Ishikawa (cell line): ENCODE measurements around the gene EXOSC1.

Experiments used
- CEBPB ChIP-seq: IDR thresholded peaks from 2 replicates; pipeline ENCODE4 v1.6.1; 2012
- CREB1 ChIP-seq: IDR thresholded peaks from 2 replicates; pipeline ENCODE4 v1.6.1; 2012; ENCODE audit warnings: low read depth
- EGR1 ChIP-seq: IDR thresholded peaks from 2 replicates; pipeline ENCODE4 v1.6.1; 2012
- EP300 ChIP-seq: IDR thresholded peaks from 2 replicates; pipeline ENCODE4 v1.6.1; 2012; ENCODE audit warnings: borderline replicate concordance
- FOXM1 ChIP-seq: IDR thresholded peaks from 2 replicates; pipeline ENCODE4 v1.6.1; 2012; ENCODE audit warnings: low read depth, borderline replicate concordance
- NFIC ChIP-seq: IDR thresholded peaks from 2 replicates; pipeline ENCODE4 v1.6.1; 2012
- RAD21 ChIP-seq: IDR thresholded peaks from 2 replicates; pipeline ENCODE4 v1.6.1; 2012; ENCODE audit warnings: low read depth
- TAF1 ChIP-seq: IDR thresholded peaks from 2 replicates; pipeline ENCODE4 v1.6.1; 2012; ENCODE audit warnings: low read depth, mild to moderate bottlenecking
- TCF12 ChIP-seq: IDR thresholded peaks from 2 replicates; pipeline ENCODE4 v1.6.1; 2012; ENCODE audit warnings: low read depth
- TEAD4 ChIP-seq: IDR thresholded peaks from 2 replicates; pipeline ENCODE4 v1.6.1; 2012
- YY1 ChIP-seq: IDR thresholded peaks from 2 replicates; pipeline ENCODE4 v1.6.1; 2012; ENCODE audit warnings: low read depth
- ZBTB7A ChIP-seq: IDR thresholded peaks from 2 replicates; pipeline ENCODE4 v1.6.1; 2012; ENCODE audit warnings: low read depth
- TF ChIP-seq, protein P1 (sequence below): IDR thresholded peaks from 2 replicates; pipeline ENCODE4 v1.6.1; 2012
- TF ChIP-seq, protein P2 (sequence below): IDR thresholded peaks from 2 replicates; pipeline ENCODE4 v1.6.1; 2012; ENCODE audit warnings: low read depth, mild to moderate bottlenecking
- TF ChIP-seq, protein P3 (sequence below): IDR thresholded peaks from 2 replicates; pipeline ENCODE4 v1.6.1; 2012

The EXOSC1 gene

DNA sequence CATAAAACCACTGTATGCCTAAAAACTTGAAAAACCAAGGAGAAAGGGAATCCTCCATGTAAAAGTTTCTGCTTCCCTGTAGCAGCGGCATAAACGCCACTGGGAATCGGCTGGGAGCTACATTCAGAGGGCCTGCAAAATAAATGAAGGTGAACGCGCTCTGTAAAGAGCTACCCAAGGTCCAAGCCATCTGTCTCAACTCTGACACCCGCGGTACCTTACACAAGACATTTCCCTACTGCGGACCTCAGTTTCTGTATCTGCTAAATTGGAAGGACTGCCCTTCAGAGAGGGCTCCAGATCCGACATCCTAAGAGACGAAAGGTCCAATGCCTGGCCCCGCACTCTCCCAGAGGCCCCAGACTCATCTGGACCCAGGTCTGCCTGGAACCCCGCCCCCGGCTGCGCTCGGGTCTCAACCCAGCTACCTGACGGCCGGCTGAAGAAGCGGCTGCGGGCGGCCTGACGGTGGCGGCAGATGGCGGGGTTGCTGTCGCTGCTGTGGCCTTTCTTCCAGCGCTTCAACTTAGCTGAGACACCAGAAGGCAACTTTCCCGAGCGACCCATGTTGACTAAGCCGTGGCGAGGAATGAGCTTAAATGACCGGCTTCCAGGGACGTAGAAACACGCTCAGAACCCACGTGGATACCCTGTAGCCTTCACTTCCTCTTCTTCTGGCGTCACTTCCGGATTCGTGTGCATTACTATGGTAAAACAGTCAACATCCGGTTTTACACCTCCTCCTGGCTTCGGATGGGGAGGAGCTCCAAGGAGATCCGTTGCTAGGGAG, 44.9 kb downstream of the EXOSC1 start, which contains the start of gene RRP12:
Gene RRP12 (minus strand): TSS at position 676 of the 790 bp plus-strand sequence. CDS start 109 bp downstream, at position 567.
- peak; percentile 92 for TF ChIP-seq CREB1
- TF ChIP-seq FOXM1, result no peak
- TF ChIP-seq, protein P1, sequence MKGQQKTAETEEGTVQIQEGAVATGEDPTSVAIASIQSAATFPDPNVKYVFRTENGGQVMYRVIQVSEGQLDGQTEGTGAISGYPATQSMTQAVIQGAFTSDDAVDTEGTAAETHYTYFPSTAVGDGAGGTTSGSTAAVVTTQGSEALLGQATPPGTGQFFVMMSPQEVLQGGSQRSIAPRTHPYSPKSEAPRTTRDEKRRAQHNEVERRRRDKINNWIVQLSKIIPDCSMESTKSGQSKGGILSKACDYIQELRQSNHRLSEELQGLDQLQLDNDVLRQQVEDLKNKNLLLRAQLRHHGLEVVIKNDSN, result peak; percentile 81
- no peak for TF ChIP-seq RAD21
- TF ChIP-seq, protein P2, sequence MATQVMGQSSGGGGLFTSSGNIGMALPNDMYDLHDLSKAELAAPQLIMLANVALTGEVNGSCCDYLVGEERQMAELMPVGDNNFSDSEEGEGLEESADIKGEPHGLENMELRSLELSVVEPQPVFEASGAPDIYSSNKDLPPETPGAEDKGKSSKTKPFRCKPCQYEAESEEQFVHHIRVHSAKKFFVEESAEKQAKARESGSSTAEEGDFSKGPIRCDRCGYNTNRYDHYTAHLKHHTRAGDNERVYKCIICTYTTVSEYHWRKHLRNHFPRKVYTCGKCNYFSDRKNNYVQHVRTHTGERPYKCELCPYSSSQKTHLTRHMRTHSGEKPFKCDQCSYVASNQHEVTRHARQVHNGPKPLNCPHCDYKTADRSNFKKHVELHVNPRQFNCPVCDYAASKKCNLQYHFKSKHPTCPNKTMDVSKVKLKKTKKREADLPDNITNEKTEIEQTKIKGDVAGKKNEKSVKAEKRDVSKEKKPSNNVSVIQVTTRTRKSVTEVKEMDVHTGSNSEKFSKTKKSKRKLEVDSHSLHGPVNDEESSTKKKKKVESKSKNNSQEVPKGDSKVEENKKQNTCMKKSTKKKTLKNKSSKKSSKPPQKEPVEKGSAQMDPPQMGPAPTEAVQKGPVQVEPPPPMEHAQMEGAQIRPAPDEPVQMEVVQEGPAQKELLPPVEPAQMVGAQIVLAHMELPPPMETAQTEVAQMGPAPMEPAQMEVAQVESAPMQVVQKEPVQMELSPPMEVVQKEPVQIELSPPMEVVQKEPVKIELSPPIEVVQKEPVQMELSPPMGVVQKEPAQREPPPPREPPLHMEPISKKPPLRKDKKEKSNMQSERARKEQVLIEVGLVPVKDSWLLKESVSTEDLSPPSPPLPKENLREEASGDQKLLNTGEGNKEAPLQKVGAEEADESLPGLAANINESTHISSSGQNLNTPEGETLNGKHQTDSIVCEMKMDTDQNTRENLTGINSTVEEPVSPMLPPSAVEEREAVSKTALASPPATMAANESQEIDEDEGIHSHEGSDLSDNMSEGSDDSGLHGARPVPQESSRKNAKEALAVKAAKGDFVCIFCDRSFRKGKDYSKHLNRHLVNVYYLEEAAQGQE, result no peak
- TF ChIP-seq CEBPB, result no peak
- TF ChIP-seq TCF12, result no peak
- TF ChIP-seq YY1, result peak; percentile 62; the same call in 1 of the 2 replicates
- TF ChIP-seq TAF1, result peak; percentile 70
- TF ChIP-seq TEAD4, result 0 out of 2 replicates have a peak, but pooled peaks have one; percentile 18
- TF ChIP-seq NFIC, result no peak
- TF ChIP-seq EGR1, result no peak
- TF ChIP-seq ZBTB7A, result no peak
- no peak for TF ChIP-seq EP300
- TF ChIP-seq, protein P3, sequence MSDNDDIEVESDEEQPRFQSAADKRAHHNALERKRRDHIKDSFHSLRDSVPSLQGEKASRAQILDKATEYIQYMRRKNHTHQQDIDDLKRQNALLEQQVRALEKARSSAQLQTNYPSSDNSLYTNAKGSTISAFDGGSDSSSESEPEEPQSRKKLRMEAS, result peak; percentile 100

DNA sequence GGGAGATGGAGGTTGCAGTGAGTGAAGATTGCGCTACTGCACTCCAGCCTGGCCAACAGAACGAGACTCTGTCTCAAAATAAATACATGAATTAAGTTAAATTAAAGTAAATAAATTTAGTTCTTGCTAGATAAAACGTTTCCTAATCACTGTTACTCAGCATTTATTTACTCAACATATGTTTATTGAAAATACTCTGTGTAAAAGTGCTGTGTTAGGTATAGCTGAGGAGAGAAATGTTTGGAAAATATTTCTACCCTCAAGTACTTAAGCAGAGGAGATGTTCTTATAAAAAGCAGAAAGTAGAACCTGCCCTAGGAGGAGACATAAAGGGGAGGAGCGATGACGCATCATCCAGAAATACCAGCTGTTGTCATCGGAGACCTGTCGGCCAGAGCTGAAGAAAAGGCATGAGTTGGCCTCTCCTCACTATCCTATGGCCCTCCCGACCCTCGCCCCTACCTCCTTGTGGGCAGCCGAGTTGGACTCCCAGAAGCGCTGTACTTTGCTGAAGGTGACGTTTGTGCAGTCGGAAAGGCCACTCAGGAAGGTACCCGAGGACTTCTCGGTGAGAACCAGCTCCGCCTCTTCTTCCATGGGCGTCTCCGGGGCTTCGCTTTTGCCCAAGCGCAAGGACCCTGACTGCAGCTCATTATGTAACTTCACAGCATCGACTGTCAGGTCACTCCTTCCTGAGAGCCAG, 45.8 kb downstream of the EXOSC1 start:
- no peak for TF ChIP-seq EGR1
- no peak for TF ChIP-seq RAD21
- TF ChIP-seq EP300, result no peak
- no peak for TF ChIP-seq TAF1
- TF ChIP-seq CREB1, result peak; percentile 30; the same call in 1 of the 2 replicates

DNA sequence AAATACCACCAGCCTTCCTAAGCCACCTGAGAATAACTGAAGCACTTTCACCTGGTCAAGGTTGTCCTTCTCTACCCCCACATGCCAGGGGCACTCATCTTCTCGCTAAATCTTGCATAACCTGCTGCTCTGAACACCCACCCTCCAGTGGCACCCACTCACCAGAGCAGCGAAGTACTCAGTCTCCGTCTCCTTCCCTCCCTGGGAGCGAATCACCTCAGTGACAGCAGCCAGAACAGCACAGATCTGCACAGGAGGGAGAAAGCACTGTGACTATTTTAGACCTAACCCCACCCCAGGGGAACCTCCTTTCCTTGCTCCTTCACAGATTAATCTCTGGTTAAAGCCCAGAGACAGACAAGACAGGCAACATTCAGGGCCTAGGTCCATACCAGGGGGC, 49.8 kb downstream of the EXOSC1 start:
- TF ChIP-seq EGR1 (no peak), CEBPB (no peak), RAD21 (no peak), TAF1 (no peak), YY1 (no peak), NFIC (no peak), TCF12 (no peak), FOXM1 (no peak), CREB1 (no peak), EP300 (no peak), ZBTB7A (no peak), TEAD4 (no peak)
- TF ChIP-seq, protein P3, result no peak
- TF ChIP-seq, protein P2, result no peak
- TF ChIP-seq, protein P1, result no peak

DNA sequence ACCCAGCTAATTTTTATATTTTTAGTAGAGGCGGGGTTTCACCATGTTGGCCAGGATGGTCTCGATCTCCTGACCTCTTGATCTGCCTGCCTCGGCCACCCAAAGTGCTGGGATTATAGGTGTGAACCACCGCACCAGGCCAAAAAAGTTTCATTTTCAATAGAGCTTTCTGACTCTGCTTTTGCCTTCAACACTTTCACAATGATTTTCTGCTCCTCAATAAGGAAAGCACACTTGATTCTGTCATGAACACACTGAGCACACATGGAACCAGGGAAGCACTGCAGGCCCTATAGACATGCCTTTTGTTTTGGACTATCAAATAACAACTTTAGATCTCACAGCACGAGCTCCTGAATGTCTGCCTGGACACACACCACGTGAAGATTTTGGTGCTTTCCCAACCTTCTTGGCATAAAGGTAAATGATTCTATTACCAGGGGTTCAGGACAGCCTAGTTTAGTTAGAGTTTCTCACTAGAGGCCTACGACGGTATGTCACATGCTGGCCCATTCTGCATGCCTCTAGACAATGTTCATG, 52.7 kb downstream of the EXOSC1 start:
- TF ChIP-seq EGR1 (no peak), NFIC (no peak), EP300 (no peak), TAF1 (no peak)
- TF ChIP-seq, protein P1, result no peak

DNA sequence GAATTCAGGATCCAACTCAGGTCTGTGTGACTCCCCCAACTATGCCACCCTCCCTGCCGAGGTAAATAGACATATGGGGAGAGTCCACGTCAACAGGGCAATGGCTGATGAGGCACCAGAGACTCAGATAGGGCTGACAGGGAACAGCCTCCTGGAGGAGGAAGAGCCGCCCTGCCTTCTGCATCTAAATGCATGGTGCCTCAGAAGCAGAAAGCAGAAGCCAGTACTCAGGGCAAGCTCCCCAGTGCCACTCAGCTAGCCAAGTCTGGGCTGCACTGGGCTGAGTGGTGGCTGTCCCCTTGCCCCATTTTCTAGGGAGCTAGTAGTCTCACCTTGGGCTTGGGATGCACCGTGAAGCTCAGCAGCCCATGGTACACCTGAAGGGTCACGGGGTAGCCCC, 55.7 kb downstream of the EXOSC1 start:
- TF ChIP-seq FOXM1, result no peak
- no peak for TF ChIP-seq RAD21
- TF ChIP-seq CEBPB, result no peak
- no peak for TF ChIP-seq EP300
- TF ChIP-seq TAF1, result no peak
- TF ChIP-seq TCF12, result no peak
- TF ChIP-seq, protein P2, result no peak
- TF ChIP-seq, protein P1, result no peak
- no peak for TF ChIP-seq ZBTB7A
- no peak for TF ChIP-seq CREB1
- TF ChIP-seq, protein P3, result no peak
